Measurements from ENCODE around the gene CADPS. TPM values are rescaled to one million over a fixed set of nuclear protein-coding genes. Genes with fewer than 3 reads are reported as not detected.

Gene CADPS
- total RNA-seq, 1 experiment from 2014 or later: not detected

DNA sequence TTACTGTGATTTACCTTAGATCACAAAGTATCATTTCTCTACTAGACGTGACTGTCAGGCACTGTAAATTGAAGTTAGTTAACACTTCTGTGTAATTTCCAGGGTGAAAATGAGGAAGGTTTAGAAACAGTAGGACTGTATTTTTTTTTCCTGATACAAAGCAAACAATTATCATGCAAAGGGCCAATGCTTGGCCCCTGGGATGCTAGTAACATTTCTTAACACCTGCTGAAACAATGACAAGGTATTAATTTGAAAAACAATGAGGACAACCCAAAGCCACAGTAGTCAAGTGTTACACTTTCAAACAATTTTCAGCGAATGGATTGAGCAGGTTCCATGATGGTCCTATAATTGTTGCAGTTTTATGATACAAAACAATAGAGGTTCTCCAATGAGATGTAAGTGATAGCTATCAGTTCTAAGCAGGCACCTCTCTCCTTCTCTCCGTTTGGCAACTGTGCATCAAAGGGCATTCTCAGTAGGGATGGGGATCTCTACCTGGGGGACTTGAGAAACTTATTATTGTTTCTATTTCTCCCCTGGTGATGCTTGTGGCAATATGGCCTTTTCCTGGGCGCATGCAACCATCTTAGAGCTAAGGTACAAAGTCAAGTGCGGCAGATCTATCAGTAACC lies 435.9 kb downstream of the CADPS start:
- DNase-seq (ENCODE audit: low read depth): no peak

DNA sequence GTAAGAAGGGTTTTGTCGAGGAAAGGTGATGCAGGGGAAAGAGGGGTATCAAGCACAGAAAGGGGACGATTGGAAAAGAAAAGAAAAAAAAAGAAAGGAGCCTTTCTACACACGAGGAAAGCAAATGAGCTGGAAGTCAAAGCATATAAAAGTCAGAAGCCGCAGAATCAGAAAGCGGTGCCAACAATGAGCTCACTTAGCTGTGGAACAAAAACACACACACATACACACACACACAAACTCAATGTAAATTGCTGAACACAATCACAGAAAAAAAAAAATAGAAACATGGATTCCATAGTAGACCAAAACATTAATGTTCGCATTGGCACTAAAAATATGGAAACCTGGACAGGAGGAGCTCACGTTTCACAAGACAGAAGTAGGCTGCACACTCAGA lies 438.4 kb downstream of the CADPS start:
- DNase-seq (ENCODE audit: low read depth): no peak

DNA sequence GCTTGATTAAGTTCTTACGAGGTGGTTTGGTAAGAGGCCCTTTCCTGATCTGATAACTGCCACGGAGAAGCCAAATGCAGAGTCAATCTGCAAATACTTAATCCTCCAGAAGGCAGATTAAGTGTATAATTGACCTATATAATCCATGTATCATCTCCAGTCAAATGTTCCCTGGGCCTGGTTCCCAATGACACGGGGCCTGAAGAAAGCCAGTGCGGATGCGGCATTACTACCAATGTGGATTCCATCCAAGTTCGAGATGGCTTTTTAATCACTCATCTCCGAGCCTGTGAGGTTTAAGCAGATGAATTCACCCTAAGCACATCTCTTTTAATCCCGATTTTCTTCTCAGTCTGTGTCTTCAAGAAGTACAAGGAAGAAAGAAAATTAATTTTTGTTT lies 441.8 kb downstream of the CADPS start:
- no peak for DNase-seq (ENCODE audit: low read depth)

DNA sequence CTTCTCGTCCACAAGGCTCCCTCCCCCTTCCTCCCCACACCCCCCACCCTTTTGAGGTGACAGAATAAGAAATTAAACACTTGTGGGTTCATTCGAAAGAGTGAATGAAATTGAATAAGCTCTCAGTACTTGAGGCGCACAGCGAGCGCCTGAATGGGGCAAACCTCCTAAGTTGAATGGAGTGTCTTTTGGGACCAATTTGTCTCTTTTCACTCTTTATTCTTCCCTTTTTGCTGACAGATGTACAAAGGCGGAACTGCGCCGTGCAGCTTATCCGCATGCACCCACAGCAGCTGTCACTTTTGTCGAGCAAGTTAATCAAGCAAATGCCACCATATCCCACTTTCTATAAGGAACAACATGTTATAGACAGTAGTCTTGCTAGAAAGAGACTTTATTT lies 454.0 kb downstream of the CADPS start:
- DNase-seq (ENCODE audit: low read depth): no peak

DNA sequence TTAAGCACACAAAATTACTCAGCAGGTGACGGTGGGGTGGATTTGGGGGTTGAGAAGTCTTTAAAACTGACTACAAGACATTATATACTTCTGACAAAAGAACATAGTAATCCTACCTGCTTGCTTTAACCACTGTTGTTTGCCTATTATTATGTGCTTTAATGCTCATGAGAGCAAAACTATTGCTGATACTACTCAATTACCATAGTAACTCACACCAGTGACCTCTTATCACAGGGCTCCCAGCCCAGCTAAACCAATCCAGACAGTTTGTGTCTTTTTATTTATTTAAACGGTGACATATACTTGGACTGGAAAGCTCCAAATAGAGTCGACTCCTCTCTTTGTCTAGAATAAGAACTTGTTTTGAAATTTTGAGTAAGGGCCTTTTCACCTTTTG lies 459.1 kb downstream of the CADPS start:
- DNase-seq (ENCODE audit: low read depth): no peak

DNA sequence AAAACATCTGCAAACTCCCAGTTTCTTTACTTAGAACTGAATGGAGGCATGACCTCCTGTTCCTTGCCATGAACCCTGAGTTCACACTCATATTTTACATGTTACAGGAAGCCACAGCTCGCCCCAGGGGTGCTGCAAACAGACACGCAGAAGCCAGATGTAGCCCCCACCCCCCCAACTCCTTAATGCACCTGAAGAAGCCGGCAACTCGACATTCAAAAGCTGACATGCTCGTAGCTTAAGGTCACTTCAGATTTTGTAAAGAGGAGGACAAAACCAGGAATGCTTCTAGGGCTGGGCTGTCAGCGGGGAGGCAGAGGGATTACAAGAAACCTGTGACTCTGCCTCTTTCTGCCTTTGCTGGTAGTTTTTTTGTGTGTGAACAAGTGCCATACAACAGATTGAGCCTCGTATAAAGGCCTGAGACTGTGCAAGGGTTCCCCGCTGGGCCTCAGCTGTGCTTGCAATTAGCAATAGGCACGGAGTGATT lies 459.9 kb downstream of the CADPS start:
- no peak for DNase-seq (ENCODE audit: low read depth)

DNA sequence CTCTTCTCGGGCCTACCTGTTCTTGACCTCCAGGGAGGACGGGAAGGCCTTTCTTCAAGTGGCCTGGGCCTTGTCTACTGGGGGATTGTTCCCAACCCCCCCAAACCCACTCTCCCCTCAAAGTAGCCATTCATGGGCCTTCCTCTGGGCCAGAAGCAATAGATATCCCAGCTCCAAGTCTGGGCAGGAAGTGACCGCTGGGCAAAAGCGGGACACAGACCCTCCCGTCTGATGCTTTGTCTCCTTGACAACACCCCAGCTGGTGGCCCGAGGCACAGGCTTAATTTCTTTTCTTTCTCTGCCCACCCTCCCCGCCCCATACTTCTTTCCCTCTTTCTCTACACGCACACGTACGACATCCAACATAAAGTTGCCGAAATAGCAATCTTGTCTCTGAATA lies 460.4 kb downstream of the CADPS start:
- no peak for DNase-seq (ENCODE audit: low read depth)

DNA sequence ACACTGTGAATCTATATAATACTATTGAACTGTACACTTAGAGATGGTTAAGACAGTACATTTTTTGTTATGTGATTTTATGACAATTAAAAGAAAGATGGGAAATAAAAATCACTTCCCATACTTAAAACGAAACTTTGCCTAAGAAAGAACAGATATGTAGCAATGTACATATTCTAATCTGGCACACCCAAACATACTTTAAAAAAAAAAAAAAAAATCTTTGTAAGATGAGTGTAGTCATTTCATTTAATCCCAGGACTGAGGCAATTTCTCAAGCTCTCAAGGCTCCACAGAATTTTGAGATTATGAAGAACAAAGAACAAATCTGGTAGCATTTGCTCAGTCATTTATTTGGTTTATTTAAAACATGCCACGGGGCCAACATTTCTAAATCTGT lies 461.5 kb downstream of the CADPS start:
- DNase-seq (ENCODE audit: low read depth): no peak

DNA sequence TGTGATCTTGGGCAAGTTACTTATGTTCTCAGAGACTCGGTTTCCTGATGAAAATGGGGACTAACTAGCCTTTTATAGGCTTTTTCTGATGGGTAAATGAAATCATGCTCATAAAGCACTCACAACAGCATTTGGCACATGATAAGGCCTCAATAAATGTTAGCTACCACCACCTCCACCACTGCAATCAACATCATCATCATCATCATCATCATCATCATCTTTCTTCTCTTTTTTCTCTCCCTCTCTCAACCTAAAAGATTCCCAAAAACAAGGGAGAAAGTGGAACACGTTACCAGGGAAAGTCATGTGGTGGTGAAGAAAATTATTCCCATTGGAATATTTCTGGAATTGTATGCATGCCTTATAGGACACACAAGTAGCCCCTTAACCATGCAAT lies 468.3 kb downstream of the CADPS start:
- no peak for DNase-seq (ENCODE audit: low read depth)

DNA sequence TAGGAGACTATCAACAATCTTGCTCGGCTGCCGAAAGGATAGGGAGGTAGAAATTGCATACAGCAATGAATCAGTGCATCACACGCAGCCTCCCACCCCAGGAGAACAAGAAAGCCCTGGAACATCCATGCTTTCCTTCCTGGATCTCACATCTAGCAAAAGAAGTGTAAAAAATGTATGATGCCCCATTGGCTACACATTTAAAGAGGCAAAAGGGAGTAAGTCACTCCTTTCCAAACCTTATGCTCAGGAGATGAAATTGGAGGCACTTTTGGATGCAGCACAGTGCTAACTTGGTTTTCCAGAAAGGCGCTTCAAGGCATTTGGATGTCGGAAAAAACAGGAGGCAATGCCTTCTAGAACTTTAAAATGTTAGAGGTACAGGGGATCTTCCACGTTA lies 469.6 kb downstream of the CADPS start:
- no peak for DNase-seq (ENCODE audit: low read depth)

DNA sequence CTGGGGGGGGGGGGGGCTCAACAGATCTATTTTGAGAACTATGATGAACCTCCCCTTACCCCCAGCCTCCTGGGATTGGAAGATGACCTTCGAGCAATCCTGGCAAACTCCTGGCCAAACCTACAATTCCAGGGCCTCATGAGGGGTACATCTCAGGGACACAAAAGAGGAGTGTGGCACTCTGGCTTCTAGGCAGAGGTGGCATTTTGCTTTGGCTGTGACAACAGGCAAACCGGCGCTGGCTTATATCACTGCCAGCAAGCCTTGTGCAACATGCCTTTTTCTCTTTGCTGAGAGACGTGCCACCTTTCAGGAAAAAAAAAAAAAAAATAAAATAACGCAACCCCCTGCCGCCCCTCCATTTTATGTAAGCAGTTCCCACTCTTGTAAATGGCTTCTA lies 470.1 kb downstream of the CADPS start:
- no peak for DNase-seq (ENCODE audit: low read depth)

DNA sequence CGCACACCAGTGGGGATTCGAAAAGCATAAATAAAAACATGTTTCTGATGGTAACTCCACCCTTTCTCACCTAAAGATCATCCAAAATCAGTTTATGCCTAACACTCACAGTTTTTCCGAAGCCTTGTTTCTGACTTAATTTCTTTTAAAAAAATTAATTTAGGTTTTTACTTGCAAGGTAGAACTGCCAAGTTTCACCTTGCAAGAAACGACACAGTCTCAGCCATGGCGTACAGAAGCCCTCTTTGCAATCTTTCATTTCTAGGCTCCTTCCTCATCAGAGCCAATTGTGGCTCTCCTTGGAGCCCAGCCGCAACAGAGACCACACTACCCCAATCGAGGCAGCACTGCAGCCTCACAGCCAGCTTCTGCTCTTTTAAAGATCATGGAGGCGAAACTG lies 470.9 kb downstream of the CADPS start:
- no peak for DNase-seq (ENCODE audit: low read depth)

DNA sequence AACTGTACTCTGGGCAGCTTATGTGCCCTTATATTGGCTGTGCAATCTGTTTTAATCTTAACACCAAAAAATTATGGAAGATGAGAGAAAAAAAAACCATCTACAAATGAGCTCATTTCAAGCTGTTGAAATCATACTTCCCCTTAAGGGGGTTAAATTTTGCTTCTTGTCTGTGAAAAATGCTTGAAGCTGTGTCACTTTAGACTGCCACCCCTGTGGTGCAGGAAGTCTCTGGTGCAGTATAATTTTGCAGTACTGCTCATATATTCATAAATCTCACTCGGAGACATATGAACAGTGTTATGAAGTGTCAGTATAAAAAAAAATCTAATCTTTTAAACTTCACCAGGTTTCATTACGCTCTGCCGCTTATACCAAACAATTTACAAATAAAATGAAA lies 471.5 kb downstream of the CADPS start:
- DNase-seq (ENCODE audit: low read depth): no peak

DNA sequence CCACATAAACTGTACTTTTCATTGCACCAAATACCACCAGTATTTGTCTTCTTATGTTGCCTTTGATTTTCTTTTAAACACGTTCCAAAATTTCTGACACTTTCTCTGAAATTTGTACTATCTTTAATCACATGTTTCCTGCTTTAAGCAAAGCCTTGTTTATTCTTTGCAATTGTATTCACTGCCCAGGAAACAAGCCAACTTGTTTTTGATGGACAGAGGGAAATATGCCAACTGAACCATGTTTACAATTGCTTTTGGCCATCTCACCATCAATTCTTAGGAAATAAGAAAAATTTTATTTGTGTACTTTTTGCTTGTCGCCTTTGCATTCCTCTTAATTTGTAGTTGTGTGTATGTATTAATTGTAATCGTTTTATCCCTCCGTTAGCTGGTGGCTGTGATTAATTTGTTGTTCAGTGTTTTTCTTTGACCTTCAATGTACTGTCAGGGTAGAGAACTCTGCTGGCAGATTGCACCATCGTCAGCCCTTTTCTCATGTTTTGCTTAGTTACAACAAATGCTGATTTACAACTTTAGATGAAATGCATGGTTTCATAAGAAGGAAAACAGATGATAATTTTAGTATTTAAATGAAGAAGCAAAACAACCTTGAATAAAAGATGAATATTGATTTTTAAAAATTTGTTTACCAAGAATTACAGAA lies 482.5 kb downstream of the CADPS start:
- no peak for DNase-seq (ENCODE audit: low read depth)

DNA sequence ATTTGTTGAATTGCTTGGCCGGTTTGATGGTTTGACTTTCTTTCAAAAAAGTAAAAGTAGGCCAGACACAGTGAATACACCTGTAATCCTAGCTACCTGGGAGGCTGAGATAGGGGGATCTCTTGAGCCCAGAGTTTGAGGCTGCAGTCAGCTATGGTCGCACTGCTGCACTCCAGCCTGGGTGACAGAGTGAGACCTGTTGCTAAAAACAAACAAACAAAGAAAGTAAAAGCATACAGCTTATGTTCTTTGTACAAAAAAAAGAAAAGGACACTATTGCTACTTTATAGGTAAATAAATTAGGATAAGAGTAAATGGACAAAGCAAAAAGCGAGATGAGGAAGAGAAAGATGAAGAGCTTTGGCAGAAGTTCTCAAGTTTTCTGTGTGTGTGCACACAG lies 488.0 kb downstream of the CADPS start:
- DNase-seq (ENCODE audit: low read depth): no peak

DNA sequence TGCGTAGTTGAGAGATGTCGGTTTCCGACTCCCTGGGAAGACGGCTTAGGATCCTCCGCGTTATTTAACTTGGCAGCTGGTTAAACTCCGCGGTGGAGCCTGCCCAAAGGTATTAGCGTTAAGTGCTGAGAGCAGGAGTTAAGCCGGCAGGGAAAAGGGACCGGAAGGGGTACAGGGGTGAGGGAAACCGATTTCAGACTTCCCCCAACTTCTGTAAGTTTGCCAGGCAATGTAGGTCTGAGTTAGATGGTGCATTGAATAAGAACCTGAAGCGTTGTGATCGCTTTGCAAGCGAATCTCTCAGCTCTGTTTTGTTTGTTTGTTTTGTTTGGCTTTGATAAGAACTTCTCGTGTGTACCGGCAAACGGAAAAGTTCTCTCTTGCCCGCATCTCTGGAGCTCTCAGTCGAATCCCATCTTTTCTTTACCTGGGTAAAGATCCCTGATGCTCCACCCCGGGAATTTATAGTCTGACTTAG lies 495.9 kb downstream of the CADPS start:
- DNase-seq (ENCODE audit: low read depth): no peak

DNA sequence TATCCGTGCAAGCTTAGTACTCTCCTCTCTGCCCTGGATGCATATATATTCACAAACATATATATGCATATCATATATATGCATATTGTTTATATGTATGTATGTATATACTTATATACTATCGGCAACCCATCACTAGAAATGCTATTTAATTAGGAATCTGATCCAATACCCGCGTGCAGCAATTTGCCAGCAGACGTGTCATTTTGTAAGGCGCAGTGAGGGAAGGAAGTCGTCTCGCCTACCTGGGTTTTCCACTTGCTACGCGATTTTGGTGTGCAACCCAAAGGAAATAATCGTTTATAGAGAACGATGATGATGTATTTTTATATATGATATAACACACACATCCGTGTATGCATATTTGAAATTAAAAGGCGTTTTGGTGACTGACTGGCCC lies 496.3 kb downstream of the CADPS start:
- DNase-seq (ENCODE audit: low read depth): no peak

DNA sequence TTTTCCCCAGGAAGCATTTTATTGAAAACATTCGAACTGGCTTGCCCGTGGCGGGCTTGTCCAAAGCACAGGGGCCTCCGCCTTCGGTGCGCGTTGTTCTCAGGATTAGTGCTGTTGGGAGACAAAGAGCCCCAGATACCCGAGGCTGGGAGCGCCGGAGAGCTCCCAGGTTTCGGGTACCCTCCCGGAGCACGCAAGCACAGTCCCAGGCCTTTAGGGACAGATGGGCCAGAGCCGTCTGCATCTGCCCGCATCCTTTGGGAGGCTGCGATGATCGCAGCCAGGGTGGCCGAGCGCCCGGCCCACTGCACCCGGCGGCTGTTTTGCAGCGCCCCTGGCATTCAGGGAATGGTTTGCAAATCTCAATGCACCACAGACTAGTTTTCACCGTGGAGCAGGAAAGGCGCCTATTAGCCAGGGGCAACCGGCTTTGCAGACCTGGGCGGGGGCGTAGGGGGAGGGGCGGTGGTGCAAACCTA lies 496.9 kb downstream of the CADPS start:
- DNase-seq (ENCODE audit: low read depth): no peak

DNA sequence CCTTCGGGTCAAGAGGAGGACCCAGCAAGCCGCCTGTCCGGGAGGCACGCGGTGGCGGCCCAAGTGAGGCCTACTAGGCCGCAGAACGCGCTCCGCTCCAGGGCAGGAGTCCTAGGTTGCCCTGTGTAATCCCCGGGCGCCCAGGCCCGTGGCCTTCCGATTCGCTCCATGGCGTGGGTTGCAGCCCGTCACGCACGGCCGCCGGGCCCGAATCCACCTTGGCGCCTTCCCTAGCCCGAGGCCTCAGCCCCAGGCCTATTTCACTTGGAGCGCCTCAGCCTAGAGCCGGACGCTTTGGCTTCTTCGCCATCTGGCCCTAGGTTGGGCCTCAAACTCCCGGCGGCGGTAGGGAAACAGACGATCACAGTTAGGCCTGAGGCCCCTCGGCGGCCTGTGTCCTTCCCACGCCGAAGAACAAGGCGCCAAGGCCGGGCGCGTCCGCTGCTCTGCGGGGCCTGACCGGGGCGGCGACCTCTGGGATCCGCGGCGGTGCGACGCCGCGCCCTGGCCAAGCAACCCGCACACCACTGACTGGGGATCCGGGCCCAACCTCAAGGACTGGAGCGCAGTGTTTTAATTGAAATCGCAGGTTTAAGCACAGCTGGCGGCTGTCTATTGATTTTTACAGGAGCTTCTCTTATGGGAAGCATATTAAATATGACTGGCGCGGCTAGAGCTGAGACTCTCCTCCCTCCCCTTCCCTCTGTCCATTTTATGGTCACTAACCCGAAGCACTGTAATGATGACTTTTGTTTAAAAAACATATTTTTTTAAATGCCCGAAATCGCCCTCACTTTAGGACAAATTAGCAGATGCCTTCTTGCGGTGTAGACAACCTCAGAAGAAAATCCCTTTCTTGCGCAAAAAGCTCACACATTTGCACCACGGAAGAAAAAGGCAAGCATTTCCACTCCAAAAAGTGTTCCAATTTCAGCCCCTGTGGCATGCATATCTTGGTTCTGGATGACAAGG lies 498.0 kb downstream of the CADPS start:
- no peak for DNase-seq (ENCODE audit: low read depth)

DNA sequence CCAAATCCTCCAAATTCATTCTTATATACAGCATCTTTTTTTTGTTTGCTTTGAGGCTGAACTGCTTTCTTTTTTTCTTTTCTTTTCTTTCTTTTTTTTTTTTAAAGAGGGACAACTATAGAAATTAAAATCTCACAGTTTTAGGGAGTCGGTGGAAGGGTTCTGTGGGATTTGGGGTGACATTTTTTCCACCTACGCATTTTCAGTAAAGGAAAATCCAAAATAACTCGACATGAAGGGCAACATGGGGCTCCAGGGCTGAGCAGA lies 498.8 kb downstream of the CADPS start:
- DNase-seq (ENCODE audit: low read depth): no peak

DNA sequence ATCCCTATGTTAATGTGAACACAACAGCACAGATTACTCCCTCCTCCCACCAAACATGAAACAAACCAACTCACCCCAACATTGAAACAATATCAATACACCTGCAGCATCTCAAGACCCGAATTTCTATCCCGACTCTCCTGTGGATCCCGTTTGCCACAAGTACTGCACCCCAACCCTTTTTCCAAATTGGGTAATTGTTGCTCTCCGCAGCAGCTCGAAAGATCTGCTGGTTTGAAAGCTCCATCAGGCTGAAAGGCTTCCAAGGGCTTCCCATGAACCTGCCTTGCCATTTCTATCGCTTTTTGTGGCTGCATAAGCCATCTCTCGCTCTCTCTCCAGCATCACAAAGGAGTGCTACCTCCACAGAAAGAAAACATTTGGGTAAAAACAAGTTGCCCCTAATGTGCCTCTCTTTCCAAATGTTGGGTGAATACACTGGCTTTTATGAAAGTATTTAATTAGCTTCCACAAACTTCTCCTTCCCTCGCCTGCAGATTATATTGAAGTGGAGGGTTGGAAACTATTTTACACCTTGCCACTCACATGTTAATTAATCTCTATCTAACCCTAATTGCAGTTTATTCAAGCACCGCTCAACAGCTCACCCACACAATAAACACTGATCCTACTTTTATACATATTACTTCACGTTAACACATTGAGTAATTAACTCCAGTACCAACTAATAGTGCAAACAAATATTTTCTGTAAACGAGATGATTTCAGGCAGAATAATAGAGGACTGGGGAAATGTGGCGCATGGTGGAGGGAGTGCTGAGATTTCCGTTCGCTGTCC lies 499.4 kb downstream of the CADPS start:
- DNase-seq (ENCODE audit: low read depth): no peak

Data from M059J (cell line).